Neuron (in vitro differentiated cells): ENCODE results near the gene CLIC3.

Experiments
- H2AFZ ChIP-seq: one replicate; pipeline ENCODE4 v1.6.1; 2013; ENCODE audit warnings: low read depth, mild to moderate bottlenecking, inconsistent platforms, low read length, moderate library complexity
- H3K27me3 ChIP-seq: one replicate; pipeline ENCODE4 v1.6.1; 2013; ENCODE audit warnings: low read length; ENCODE audit not compliant: insufficient read depth
- H3K36me3 ChIP-seq: one replicate; pipeline ENCODE4 v1.6.1; 2013; ENCODE audit warnings: low read length; ENCODE audit not compliant: insufficient read depth
- H3K4me1 ChIP-seq: one replicate; pipeline ENCODE4 v1.6.1; 2013; ENCODE audit warnings: low read length; ENCODE audit not compliant: insufficient read depth
- H3K4me3 ChIP-seq: 2 replicates; pipeline ENCODE4 v1.5.1; 2013; ENCODE audit warnings: mild to moderate bottlenecking, low read length, moderate library complexity
- H3K9me3 ChIP-seq: one replicate; pipeline ENCODE4 v1.6.1; 2013; ENCODE audit warnings: low read length

Gene CLIC3

DNA sequence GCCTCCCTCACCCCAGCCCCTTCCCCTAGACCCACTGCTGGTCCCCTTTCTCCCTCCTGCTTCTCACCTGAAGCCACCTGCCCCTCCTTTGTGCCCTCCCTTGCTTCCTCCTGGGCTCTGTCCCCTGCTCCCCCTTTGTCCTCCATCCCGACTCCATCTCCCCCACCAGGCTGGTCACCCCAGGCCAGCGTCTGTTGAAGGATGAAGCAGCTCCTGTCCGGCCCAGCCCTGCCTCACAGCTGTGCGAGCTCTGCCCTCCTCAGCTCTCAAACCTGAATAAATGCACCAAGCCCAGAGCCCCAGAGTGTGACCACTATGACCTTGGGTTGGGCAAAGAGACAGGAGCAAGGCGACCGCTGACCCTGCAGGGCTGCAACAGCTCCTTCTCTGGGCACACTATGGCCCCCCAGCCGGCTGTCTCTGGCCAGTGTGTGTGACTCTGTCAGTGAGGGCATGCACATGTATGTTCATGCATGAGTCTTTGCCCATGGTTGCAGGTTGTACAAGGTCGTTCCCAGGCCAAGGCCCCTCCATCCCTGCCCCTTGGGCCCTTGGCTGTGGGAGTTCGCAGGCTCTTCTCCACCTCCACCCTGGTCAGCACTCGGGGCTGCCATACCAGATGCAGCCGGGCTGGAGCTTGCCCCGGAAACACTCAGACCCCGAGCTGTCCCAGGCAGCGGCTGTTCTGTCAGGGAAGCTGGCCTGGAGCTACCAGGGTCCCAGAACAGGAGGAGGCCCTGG, 41.0 kb downstream of the CLIC3 start:
- H3K36me3 ChIP-seq, result no peaks in the 10 kb centered on the region
- no peaks in the 10 kb centered on the region for H3K27me3 ChIP-seq
- H3K4me3 ChIP-seq, result no peak overlapping the region
- H2AFZ ChIP-seq, result no peak overlapping the region
- H3K9me3 ChIP-seq, result no peaks in the 10 kb centered on the region
- peaks cover 8% of the 10 kb centered on the region for H3K4me1 ChIP-seq

GRCh38 chr9:136954270-136955083, 41.9 kb downstream of the CLIC3 start:
- no peaks in the 10 kb centered on the region for H3K36me3 ChIP-seq
- H3K4me3 ChIP-seq, result no peak overlapping the region
- no peak overlapping the region for H2AFZ ChIP-seq
- peaks cover 10% of the 10 kb centered on the region for H3K4me1 ChIP-seq
- no peaks in the 10 kb centered on the region for H3K9me3 ChIP-seq
- H3K27me3 ChIP-seq, result no peaks in the 10 kb centered on the region

DNA sequence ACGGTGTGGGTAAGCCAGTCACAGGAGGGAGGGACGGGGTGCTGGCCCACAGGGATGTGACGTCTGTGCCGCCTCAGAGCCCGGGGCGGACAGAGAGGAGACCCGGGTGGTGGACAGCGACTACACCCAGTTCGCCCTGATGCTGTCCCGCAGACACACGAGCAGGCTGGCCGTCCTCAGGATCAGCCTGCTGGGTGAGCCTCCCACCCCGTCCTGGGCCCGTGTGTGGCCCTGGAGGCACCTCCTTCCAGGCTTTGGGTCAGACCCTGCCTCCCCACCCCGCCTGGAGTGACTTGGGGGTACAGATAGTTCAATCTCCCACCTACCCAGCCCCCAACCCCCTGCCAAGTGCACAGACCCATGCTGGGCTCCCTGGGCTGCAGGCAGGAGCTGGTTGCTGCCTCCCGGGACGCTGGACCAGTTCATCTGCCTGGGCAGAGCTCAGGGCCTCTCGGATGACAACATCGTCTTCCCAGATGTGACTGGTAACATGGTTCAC, 42.5 kb downstream of the CLIC3 start:
- H3K4me1 ChIP-seq, result peaks cover 10% of the 10 kb centered on the region
- no peaks in the 10 kb centered on the region for H3K9me3 ChIP-seq
- H3K4me3 ChIP-seq, result no peak overlapping the region
- no peaks in the 10 kb centered on the region for H3K27me3 ChIP-seq
- H3K36me3 ChIP-seq, result no peaks in the 10 kb centered on the region
- H2AFZ ChIP-seq, result no peak overlapping the region

DNA sequence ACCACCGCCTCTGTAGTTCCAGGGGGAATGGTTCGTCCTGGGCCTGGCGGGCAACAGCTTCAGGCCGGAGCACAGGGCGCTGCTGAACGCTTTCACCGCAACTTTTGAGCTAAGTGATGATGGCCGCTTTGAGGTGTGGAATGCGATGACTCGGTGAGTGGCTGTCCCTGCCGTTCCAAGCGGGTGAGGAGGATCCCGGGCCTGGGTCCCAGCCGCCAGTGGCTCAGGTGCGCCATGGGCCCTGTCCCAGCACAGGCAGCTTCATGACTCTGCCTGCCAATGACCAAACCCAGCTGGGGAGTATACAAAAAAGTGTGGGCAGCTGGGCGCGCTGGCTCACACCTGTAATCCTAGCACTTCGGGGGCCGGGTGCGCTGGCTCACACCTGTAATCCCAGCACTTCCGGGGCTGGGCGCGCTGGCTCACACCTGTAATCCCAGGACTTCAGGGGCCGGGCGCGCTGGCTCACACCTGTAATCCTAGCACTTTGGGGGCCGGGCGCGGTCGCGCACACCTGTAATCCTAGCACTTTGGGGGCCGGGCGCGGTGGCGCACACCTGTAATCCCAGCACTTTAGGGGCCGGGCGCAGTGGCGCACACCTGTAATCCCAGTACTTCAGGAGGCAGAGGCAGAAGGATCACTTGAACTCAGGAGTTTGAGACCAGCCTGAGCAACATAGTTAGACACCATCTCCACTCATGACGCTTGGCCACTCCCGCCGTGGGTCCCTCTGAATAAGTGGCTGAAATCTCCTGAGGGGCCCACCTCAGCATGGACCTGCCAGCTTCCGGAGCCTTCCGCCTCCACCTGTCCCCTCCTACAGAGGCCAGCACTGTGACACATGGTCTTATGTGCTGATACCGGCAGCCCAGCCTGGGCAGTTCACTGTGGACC, 43.2 kb downstream of the CLIC3 start:
- H3K36me3 ChIP-seq, result no peaks in the 10 kb centered on the region

DNA sequence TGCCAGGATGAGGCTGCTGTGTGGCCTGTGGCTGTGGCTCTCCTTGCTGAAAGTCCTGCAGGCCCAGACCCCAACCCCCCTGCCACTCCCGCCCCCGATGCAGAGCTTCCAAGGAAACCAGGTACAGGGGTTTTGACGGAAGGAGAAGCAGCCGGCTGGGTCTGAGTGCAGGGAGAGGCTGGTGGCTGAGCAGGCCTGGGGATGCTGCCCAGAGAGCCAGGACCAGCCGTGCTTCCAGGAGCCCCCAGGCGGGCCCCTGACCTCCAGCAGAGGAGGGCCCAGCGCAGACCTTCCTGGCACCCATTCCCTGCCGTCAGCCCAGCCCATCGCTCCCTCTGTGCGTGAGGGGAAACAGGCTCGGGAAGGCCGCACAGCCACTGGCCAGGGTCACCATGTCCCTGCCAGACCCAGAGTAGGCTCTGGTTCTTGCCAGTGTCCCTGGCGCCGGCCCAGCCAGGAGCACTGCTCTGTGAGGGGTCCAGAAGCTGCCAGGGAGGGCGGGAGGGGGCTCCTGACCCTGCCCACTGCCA, 44.0 kb downstream of the CLIC3 start:
- Histone ChIP-seq H3K27me3 (no peaks in the 10 kb centered on the region), H3K4me3 (no peak overlapping the region), H3K36me3 (no peaks in the 10 kb centered on the region), H3K9me3 (no peaks in the 10 kb centered on the region), H2AFZ (no peak overlapping the region), H3K4me1 (peaks cover 10% of the 10 kb centered on the region)

More for the DNA sequence above, 43.2 kb downstream of the CLIC3 start:
- no peaks in the 10 kb centered on the region for H3K9me3 ChIP-seq
- no peak overlapping the region for H2AFZ ChIP-seq
- no peaks in the 10 kb centered on the region for H3K27me3 ChIP-seq
- peaks cover 10% of the 10 kb centered on the region for H3K4me1 ChIP-seq
- no peak overlapping the region for H3K4me3 ChIP-seq

DNA sequence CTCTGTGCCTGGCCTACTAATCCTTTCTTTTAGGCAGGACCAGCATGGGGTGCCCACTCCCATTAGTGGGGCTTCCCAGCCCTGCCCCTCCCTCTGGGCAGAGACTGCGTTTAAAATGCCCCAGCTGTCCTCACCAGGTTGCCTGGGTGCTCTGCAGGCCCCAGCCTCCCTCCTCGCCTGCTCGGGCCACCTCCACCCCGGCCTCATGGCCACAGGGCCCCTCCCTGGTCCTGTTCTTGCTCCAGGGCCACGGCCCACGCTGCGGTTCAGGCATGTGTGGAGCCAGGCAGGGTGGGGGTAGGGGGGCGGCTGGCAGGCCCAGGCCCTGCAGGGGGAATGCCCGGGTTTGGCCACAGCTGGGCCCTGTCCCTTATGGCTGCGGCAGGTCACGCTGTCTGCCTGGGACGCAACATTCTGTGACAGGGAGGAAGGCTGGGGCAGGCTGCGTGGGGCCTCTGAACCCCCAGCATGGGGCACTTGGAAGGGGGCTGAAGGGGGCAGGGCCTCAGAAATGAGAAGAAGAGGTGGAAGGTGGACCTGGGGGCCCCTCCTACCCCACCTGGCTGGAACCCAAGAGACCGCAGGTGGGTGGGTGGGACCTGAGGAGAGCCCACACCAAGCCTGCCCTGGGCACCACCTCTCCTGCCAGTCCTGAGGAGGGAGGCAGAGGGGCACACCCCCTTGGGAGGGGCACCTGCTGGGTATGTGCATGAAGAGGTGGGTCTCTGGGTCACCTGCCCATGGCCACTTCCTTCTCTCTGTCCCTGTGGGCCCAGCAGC, 44.6 kb downstream of the CLIC3 start, which contains the start of gene LCN12:
LCN12 (plus strand) TSS at position 733 of the 780 bp plus-strand sequence. CDS start 55 bp downstream, outside the sequence.
- no peaks in the 10 kb centered on the region for H3K36me3 ChIP-seq
- H3K27me3 ChIP-seq, result no peaks in the 10 kb centered on the region
- H3K9me3 ChIP-seq, result no peaks in the 10 kb centered on the region
- no peak within 1 kb of the TSS for H2AFZ ChIP-seq
- H3K4me3 ChIP-seq, result no peak within 1 kb of the TSS
- peaks cover 10% of the 10 kb centered on the region for H3K4me1 ChIP-seq

DNA sequence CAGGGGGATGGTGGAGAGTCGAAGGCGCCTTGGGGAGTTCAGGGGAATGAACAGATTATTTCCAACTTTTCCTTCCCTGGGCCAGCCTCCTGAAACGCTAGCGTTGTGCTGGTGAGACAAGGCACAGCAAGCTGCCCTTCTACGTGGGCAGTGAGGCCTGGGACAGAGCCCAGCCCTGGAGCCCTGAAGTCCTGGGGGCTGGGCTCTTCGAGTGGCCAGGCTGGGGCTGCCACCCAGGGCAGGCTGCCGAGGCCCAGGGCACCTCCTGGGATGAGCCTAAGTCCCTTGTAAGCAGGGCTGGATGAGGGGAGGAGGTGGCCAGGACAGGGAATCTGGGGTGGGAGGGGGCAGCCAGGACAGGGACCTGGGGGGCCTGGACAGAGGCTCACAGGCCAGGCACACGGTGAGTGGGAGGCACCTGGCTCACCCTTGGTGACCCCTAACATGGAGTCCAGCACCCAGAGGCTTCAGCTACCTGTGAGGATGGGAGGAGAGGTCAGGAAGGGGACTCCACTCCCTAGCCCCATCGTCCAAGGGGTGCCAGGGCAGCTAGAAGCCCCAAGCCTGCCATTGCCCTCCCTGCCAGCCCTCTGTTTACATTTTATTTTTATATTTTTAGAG, 45.6 kb downstream of the CLIC3 start:
- Histone ChIP-seq H3K27me3 (no peaks in the 10 kb centered on the region), H2AFZ (peak overlapping the region; percentile 42), H3K9me3 (no peaks in the 10 kb centered on the region), H3K4me3 (peak overlapping the region; percentile 63), H3K36me3 (no peaks in the 10 kb centered on the region), H3K4me1 (peaks cover 10% of the 10 kb centered on the region)

- H3K4me1 ChIP-seq, result peaks cover 10% of the 10 kb centered on the region
- no peaks in the 10 kb centered on the region for H3K27me3 ChIP-seq
- peak overlapping the region; percentile 42 for H2AFZ ChIP-seq
- peak overlapping the region; percentile 63 for H3K4me3 ChIP-seq
- no peaks in the 10 kb centered on the region for H3K9me3 ChIP-seq
- H3K36me3 ChIP-seq, result no peaks in the 10 kb centered on the region
Measured at GRCh38 chr9:136949817-136950655, 46.3 kb downstream of the CLIC3 start.

- peak overlapping the region; percentile 42 for H2AFZ ChIP-seq
- H3K27me3 ChIP-seq, result no peaks in the 10 kb centered on the region
- no peaks in the 10 kb centered on the region for H3K9me3 ChIP-seq
- peaks cover 10% of the 10 kb centered on the region for H3K4me1 ChIP-seq
- peak overlapping the region; percentile 63 for H3K4me3 ChIP-seq
- H3K36me3 ChIP-seq, result no peaks in the 10 kb centered on the region
Measured at GRCh38 chr9:136949239-136949816, 47.0 kb downstream of the CLIC3 start.

DNA sequence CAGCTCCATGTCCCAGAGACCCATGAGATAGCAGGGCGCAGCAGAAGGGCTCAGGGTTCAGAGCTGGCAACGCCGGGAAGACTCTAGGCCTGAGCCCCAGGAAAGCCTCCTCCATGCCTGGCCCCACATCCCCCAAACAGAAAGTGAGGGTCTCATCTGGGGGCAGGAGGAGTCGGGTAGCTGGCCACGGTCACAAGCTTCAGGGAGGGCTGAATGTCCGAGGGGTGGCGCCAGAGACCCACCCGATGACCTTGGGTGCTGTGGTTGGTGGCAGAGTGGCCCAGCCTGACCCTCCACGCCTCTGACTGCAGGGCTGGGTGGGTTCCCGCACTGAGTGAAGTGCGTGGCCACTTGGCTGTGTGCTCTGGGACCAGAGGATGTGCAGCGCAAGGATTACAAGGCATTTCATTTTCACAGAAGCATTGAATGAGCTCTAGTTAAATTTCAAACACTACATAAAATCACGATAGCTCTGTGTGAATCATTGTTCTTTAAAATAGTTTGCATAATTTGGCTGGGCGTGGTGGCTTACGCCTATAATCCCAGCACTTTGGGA, 48.3 kb downstream of the CLIC3 start:
- H3K4me3 ChIP-seq, result no peak overlapping the region
- no peaks in the 10 kb centered on the region for H3K27me3 ChIP-seq
- peaks cover 14% of the 10 kb centered on the region for H3K4me1 ChIP-seq
- no peaks in the 10 kb centered on the region for H3K36me3 ChIP-seq
- H2AFZ ChIP-seq, result no peak overlapping the region
- no peaks in the 10 kb centered on the region for H3K9me3 ChIP-seq
